ENCODE measurements around the gene PGAP1. TPM values are rescaled to one million over a fixed set of nuclear protein-coding genes. Genes with fewer than 3 reads are reported as not detected.

The PGAP1 gene
- polyA plus RNA-seq, 2 donors: 1.7 to 2.2 TPM

DNA sequence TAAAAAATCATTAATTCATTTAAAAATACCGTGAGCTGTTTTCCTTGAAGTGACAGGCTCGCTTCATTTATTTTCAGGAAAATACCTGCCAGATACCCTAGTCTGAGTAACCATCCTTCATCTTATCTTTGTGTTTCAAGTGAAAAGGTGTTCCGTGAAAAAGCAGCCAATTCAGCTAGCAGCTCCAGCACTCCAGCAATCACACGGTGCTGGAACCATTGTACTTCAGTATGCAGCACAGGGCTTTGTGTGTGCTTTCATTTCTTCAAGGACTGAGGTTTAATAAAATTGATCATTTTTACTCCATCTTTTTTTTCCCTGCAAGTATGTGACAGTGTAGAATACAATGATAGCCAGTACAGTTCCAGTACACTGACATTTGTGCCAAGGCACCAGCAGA is 39.1 kb upstream of the PGAP1 start:
- H3K4me3 ChIP-seq (ENCODE audit: low read depth in 1 of 2, low read length in 2 of 2): no peak overlapping the region
- H3K9me3 ChIP-seq (ENCODE audit: control insufficient read depth in 2 of 2, insufficient read depth in 1 of 2, low read depth in 1 of 2, low read length in 1 of 2): no peaks in the 10 kb centered on the region
- peaks cover 0 to 2% of the 10 kb centered on the region in 2 donors for H3K4me1 ChIP-seq (ENCODE audit: control insufficient read depth in 2 of 2, insufficient read depth in 2 of 2, low read length in 1 of 2)
- no peak overlapping the region for H3K27ac ChIP-seq (ENCODE audit: low read depth in 2 of 2, low read length in 1 of 2)
- H3K27me3 ChIP-seq (ENCODE audit: control insufficient read depth in 1 of 2, insufficient read depth in 2 of 2, low read length in 2 of 2): no peaks in the 10 kb centered on the region
- 67 to 87% methylated on average over 4 of the region's 4 CpGs for WGBS, 2 donors
- H3K36me3 ChIP-seq (ENCODE audit: control insufficient read depth in 2 of 2, insufficient read depth in 2 of 2, low read length in 1 of 2): no peaks in the 10 kb centered on the region

DNA sequence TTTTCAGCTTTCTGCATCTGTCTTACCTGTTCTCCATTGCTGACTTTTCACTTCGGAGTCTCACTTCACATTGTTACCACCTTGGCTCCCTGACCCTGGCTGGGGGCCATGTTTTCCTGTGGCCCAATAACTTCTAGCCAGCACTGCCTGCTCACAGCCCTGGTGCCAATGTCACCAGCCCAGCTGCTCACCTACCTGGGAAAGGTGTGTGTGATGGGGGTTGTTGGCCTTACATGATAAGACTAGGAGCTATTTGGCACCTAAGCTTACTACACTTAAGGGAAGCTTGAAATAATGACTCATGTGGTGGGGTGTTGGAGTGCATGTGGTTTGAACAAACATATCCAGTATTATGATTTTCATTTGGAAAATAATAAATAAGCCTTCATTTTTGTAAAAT is 37.5 kb upstream of the PGAP1 start:
- 73 to 75% methylated on average over 1 of the region's 1 CpG for WGBS, 2 donors
- no peak overlapping the region for H3K27ac ChIP-seq (ENCODE audit: low read depth in 2 of 2, low read length in 1 of 2)
- no peaks in the 10 kb centered on the region for H3K36me3 ChIP-seq (ENCODE audit: control insufficient read depth in 2 of 2, insufficient read depth in 2 of 2, low read length in 1 of 2)
- no peak overlapping the region for H3K4me3 ChIP-seq (ENCODE audit: low read depth in 1 of 2, low read length in 2 of 2)
- H3K4me1 ChIP-seq (ENCODE audit: control insufficient read depth in 2 of 2, insufficient read depth in 2 of 2, low read length in 1 of 2): peaks cover 0 to 2% of the 10 kb centered on the region in 2 donors
- H3K9me3 ChIP-seq (ENCODE audit: control insufficient read depth in 2 of 2, insufficient read depth in 1 of 2, low read depth in 1 of 2, low read length in 1 of 2): no peaks in the 10 kb centered on the region
- H3K27me3 ChIP-seq (ENCODE audit: control insufficient read depth in 1 of 2, insufficient read depth in 2 of 2, low read length in 2 of 2): no peaks in the 10 kb centered on the region

DNA sequence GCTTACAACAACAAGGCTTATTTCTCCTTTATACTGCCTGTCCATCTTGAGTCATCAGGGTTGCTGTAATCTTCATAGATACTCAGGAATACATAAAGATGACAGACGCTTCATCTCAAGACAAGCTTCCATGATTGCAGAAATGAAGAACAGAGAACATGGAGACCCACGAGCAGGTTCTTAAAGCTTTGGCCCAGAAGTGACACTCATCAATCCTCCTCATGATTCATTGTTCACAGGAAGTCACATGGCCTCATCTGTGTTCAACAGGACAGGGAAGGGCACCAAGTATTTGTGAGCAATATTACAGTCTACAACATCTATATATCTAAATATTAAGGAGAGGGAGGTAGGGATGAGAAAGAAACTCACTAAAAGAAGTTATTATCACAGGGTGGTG is 36.5 kb upstream of the PGAP1 start:
- 63 to 76% methylated on average over 2 of the region's 2 CpGs for WGBS, 2 donors
- H3K9me3 ChIP-seq (ENCODE audit: control insufficient read depth in 2 of 2, insufficient read depth in 1 of 2, low read depth in 1 of 2, low read length in 1 of 2): no peaks in the 10 kb centered on the region
- peaks cover 0 to 2% of the 10 kb centered on the region in 2 donors for H3K4me1 ChIP-seq (ENCODE audit: control insufficient read depth in 2 of 2, insufficient read depth in 2 of 2, low read length in 1 of 2)
- H3K4me3 ChIP-seq (ENCODE audit: low read depth in 1 of 2, low read length in 2 of 2): no peak overlapping the region
- H3K36me3 ChIP-seq (ENCODE audit: control insufficient read depth in 2 of 2, insufficient read depth in 2 of 2, low read length in 1 of 2): no peaks in the 10 kb centered on the region
- no peaks in the 10 kb centered on the region for H3K27me3 ChIP-seq (ENCODE audit: control insufficient read depth in 1 of 2, insufficient read depth in 2 of 2, low read length in 2 of 2)
- H3K27ac ChIP-seq (ENCODE audit: low read depth in 2 of 2, low read length in 1 of 2): no peak overlapping the region

DNA sequence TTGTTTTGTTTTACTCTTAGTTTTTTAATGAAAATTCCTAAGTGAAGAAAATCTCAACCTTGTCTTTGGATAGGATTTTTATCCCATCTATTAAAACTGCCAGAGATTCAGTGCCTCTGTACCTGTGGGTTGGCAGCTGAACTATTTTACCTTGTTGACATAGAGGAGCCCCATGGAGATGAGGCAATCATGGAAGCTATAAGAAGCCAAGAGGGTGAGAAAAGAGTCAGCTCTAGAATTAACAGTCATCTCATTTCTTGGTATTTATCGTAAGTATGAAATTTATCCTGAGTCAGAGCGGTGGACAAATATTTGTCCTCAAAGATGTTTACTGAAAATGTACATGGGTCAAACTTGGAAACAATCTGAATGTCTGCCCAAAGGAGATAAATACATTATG is 35.8 kb upstream of the PGAP1 start:
- WGBS, 2 donors: 84 to 85% methylated on average over 2 of the region's 2 CpGs
- Histone ChIP-seq H3K4me1 (ENCODE audit: control insufficient read depth in 2 of 2, insufficient read depth in 2 of 2, low read length in 1 of 2) (peaks cover 0 to 2% of the 10 kb centered on the region in 2 donors), H3K36me3 (ENCODE audit: control insufficient read depth in 2 of 2, insufficient read depth in 2 of 2, low read length in 1 of 2) (no peaks in the 10 kb centered on the region), H3K27ac (ENCODE audit: low read depth in 2 of 2, low read length in 1 of 2) (no peak overlapping the region), H3K9me3 (ENCODE audit: control insufficient read depth in 2 of 2, insufficient read depth in 1 of 2, low read depth in 1 of 2, low read length in 1 of 2) (no peaks in the 10 kb centered on the region), H3K4me3 (ENCODE audit: low read depth in 1 of 2, low read length in 2 of 2) (no peak overlapping the region), H3K27me3 (ENCODE audit: control insufficient read depth in 1 of 2, insufficient read depth in 2 of 2, low read length in 2 of 2) (no peaks in the 10 kb centered on the region)

DNA sequence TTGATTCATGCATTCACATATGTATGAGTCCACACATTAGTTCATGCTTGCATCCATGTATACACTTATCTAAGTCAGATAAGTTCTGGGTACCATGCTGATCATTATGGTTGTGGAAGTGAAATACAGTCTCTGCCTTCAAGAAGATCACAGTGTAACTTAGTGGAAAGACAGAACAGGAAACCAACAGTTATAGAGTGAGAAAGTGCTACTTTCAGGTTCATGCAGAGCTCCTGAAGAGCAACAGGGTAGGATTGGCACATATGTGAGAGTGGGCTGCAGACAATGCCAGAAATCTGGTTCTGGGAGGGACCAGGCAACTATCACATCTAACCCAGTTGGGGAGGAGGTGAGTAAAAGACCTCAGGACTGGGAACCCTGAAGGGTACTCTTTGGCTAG is 35.4 kb upstream of the PGAP1 start:
- Histone ChIP-seq H3K4me1 (ENCODE audit: control insufficient read depth in 2 of 2, insufficient read depth in 2 of 2, low read length in 1 of 2) (no peaks in the 10 kb centered on the region), H3K9me3 (ENCODE audit: control insufficient read depth in 2 of 2, insufficient read depth in 1 of 2, low read depth in 1 of 2, low read length in 1 of 2) (no peaks in the 10 kb centered on the region), H3K27me3 (ENCODE audit: control insufficient read depth in 1 of 2, insufficient read depth in 2 of 2, low read length in 2 of 2) (no peaks in the 10 kb centered on the region), H3K4me3 (ENCODE audit: low read depth in 1 of 2, low read length in 2 of 2) (no peak overlapping the region), H3K27ac (ENCODE audit: low read depth in 2 of 2, low read length in 1 of 2) (no peak overlapping the region), H3K36me3 (ENCODE audit: control insufficient read depth in 2 of 2, insufficient read depth in 2 of 2, low read length in 1 of 2) (no peaks in the 10 kb centered on the region)

DNA sequence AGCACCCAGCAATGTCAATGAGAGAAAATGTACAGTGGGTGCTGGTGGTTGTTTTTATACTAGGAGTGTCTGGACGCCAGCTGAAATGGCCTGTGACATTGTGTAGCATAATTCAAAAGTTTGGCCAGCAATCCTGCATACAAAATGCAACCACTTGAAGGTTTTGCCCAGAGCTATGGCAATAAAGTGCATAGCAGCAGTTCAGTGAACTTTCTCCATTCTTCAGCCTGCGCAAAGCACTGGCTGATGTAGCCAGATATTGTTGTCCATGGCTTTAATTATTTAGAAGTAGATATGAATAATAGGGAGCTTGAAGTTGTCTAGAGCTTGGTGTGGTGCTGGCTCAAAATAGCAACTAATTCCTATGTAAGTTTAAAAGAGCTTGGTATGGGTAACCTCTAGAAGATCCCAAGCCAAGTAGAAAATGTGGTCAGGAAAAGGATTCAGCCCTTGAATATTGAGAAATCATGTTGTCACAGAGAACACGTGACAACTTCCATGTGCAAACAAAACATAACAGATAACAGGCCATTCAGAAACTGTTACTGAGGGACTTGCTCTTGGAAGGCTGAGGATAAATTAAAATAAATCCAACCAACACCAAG is 33.3 kb upstream of the PGAP1 start:
- no peaks in the 10 kb centered on the region for H3K4me1 ChIP-seq (ENCODE audit: control insufficient read depth in 2 of 2, insufficient read depth in 2 of 2, low read length in 1 of 2)
- H3K27ac ChIP-seq (ENCODE audit: low read depth in 2 of 2, low read length in 1 of 2): no peak overlapping the region
- no peaks in the 10 kb centered on the region for H3K36me3 ChIP-seq (ENCODE audit: control insufficient read depth in 2 of 2, insufficient read depth in 2 of 2, low read length in 1 of 2)
- no peaks in the 10 kb centered on the region for H3K9me3 ChIP-seq (ENCODE audit: control insufficient read depth in 2 of 2, insufficient read depth in 1 of 2, low read depth in 1 of 2, low read length in 1 of 2)
- H3K27me3 ChIP-seq (ENCODE audit: control insufficient read depth in 1 of 2, insufficient read depth in 2 of 2, low read length in 2 of 2): no peaks in the 10 kb centered on the region
- WGBS, 2 donors: 84 to 89% methylated on average over 3 of the region's 3 CpGs
- H3K4me3 ChIP-seq (ENCODE audit: low read depth in 1 of 2, low read length in 2 of 2): no peak overlapping the region

DNA sequence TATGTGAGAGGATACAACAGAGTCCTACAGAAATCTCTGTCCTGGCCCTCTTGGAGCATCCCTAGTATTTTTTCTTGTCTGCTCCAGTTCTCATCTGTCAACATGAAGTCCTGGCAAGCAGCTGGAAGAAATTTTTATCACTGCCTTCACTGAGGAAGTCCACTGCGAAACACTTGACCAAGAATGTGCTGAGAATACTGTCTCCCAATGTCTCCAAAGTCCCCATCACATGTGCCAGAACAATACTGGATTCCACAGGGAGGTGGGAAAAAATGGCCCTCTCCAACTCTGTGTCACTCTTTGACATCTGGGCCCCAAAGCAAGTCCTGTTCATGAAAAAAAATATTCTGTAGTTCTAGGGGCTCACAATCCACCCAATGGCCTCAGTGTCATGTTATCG is 32.8 kb upstream of the PGAP1 start:
- Histone ChIP-seq H3K4me1 (ENCODE audit: control insufficient read depth in 2 of 2, insufficient read depth in 2 of 2, low read length in 1 of 2) (no peaks in the 10 kb centered on the region), H3K27ac (ENCODE audit: low read depth in 2 of 2, low read length in 1 of 2) (no peak overlapping the region), H3K27me3 (ENCODE audit: control insufficient read depth in 1 of 2, insufficient read depth in 2 of 2, low read length in 2 of 2) (no peaks in the 10 kb centered on the region), H3K9me3 (ENCODE audit: control insufficient read depth in 2 of 2, insufficient read depth in 1 of 2, low read depth in 1 of 2, low read length in 1 of 2) (no peaks in the 10 kb centered on the region), H3K4me3 (ENCODE audit: low read depth in 1 of 2, low read length in 2 of 2) (no peak overlapping the region), H3K36me3 (ENCODE audit: control insufficient read depth in 2 of 2, insufficient read depth in 2 of 2, low read length in 1 of 2) (no peaks in the 10 kb centered on the region)
- WGBS, 2 donors: 89 to 92% methylated on average over 2 of the region's 2 CpGs

DNA sequence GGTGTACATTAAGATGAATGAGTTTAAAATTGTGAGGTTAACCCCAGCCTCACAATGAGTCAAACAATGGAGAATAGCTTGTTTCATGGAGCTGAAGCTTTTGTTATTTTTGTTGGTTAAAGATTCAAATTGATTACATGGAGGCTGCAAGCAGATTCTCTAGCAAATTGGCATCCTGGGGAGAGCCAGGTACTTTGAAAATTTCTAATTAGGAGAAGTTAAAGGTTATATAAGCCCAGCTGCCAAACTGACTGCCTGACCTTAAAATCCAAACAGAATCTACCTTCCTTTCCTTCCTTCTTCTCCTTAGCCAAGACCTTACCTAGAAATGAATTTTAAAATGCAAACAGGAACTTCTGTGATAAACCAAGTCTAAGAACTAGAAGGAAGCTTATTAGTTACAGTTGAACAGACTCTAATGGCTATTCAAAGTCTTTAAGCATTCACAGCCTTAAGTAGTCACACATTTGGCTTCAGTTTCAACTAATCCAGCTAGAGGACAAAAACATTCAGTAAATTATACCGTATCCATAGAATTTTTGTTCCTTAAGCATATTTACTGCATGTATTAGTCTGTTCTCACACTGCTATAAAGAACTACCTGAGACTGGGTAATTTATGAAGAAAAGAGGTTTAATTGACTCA is 31.5 kb upstream of the PGAP1 start:
- Histone ChIP-seq H3K9me3 (ENCODE audit: control insufficient read depth in 2 of 2, insufficient read depth in 1 of 2, low read depth in 1 of 2, low read length in 1 of 2) (no peaks in the 10 kb centered on the region), H3K27ac (ENCODE audit: low read depth in 2 of 2, low read length in 1 of 2) (no peak overlapping the region)

DNA sequence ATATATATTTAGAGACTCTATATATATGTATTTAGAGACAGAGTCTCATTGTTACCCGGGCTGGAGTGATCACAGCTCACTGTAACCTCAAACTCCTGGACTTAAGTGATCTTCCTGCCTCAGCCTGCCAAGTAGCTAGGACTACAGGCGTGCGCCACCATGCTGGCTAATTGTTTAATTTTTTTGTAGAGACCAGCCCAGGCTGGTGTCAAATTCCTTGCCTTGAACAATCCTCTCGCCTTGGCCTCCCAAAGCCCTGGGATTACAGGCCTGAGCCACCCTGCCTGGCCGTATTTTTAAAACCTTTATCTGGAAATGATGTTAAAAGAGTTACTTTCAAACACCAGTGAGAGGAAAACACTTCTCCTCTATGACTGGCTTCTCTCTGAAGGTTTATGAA is 30.9 kb upstream of the PGAP1 start:
- H3K4me1 ChIP-seq (ENCODE audit: control insufficient read depth in 2 of 2, insufficient read depth in 2 of 2, low read length in 1 of 2): no peaks in the 10 kb centered on the region
- 84 to 90% methylated on average over 5 of the region's 5 CpGs for WGBS, 2 donors
- no peaks in the 10 kb centered on the region for H3K9me3 ChIP-seq (ENCODE audit: control insufficient read depth in 2 of 2, insufficient read depth in 1 of 2, low read depth in 1 of 2, low read length in 1 of 2)
- no peaks in the 10 kb centered on the region for H3K27me3 ChIP-seq (ENCODE audit: control insufficient read depth in 1 of 2, insufficient read depth in 2 of 2, low read length in 2 of 2)
- no peaks in the 10 kb centered on the region for H3K36me3 ChIP-seq (ENCODE audit: control insufficient read depth in 2 of 2, insufficient read depth in 2 of 2, low read length in 1 of 2)
- H3K27ac ChIP-seq (ENCODE audit: low read depth in 2 of 2, low read length in 1 of 2): no peak overlapping the region
- H3K4me3 ChIP-seq (ENCODE audit: low read depth in 1 of 2, low read length in 2 of 2): no peak overlapping the region

More for the DNA sequence above, 31.5 kb upstream of the PGAP1 start:
- Histone ChIP-seq H3K4me3 (ENCODE audit: low read depth in 1 of 2, low read length in 2 of 2) (no peak overlapping the region), H3K4me1 (ENCODE audit: control insufficient read depth in 2 of 2, insufficient read depth in 2 of 2, low read length in 1 of 2) (no peaks in the 10 kb centered on the region), H3K27me3 (ENCODE audit: control insufficient read depth in 1 of 2, insufficient read depth in 2 of 2, low read length in 2 of 2) (no peaks in the 10 kb centered on the region), H3K36me3 (ENCODE audit: control insufficient read depth in 2 of 2, insufficient read depth in 2 of 2, low read length in 1 of 2) (no peaks in the 10 kb centered on the region)
- WGBS, 2 donors: 71 to 83% methylated on average over 1 of the region's 1 CpG

DNA sequence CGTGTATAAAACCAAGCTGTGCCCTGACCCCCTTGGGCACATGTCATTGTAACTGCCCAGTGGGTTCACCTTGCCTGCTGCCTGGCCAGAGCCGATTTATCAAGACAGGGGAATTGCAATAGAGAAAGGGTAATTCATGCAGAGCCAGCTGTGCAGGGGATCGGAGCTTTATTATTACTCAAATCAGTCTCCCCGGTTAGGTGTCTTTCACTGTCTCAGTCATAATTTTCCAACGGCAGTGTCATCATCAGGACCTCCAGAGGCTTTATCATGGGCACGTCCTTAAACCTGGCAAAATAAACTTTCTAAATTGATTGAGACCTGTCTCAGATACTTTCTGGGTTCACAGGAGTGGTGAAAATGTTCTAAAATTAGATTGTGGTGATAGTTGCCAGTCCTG is 29.6 kb upstream of the PGAP1 start:
- 80 to 81% methylated on average over 6 of the region's 6 CpGs for WGBS, 2 donors
- no peaks in the 10 kb centered on the region for H3K9me3 ChIP-seq (ENCODE audit: control insufficient read depth in 2 of 2, insufficient read depth in 1 of 2, low read depth in 1 of 2, low read length in 1 of 2)
- no peaks in the 10 kb centered on the region for H3K4me1 ChIP-seq (ENCODE audit: control insufficient read depth in 2 of 2, insufficient read depth in 2 of 2, low read length in 1 of 2)
- no peaks in the 10 kb centered on the region for H3K36me3 ChIP-seq (ENCODE audit: control insufficient read depth in 2 of 2, insufficient read depth in 2 of 2, low read length in 1 of 2)
- H3K27ac ChIP-seq (ENCODE audit: low read depth in 2 of 2, low read length in 1 of 2): no peak overlapping the region
- no peak overlapping the region for H3K4me3 ChIP-seq (ENCODE audit: low read depth in 1 of 2, low read length in 2 of 2)
- no peaks in the 10 kb centered on the region for H3K27me3 ChIP-seq (ENCODE audit: control insufficient read depth in 1 of 2, insufficient read depth in 2 of 2, low read length in 2 of 2)
